HG03095 (cell line): ENCODE results near the gene GPRIN3.
"Not testable (repeated sequence)": the region's sequence is repeated elsewhere in the genome, so short reads cannot be mapped to it uniquely, and the experiment has no call there.

Experiments
- ATAC-seq: cut with Tn5 transposase; IDR thresholded peaks from one replicate; pipeline ENCODE4 v1.9.1; 2021; ENCODE audit warnings: moderate library complexity; ENCODE audit not compliant: unreplicated experiment

The GPRIN3 gene

DNA sequence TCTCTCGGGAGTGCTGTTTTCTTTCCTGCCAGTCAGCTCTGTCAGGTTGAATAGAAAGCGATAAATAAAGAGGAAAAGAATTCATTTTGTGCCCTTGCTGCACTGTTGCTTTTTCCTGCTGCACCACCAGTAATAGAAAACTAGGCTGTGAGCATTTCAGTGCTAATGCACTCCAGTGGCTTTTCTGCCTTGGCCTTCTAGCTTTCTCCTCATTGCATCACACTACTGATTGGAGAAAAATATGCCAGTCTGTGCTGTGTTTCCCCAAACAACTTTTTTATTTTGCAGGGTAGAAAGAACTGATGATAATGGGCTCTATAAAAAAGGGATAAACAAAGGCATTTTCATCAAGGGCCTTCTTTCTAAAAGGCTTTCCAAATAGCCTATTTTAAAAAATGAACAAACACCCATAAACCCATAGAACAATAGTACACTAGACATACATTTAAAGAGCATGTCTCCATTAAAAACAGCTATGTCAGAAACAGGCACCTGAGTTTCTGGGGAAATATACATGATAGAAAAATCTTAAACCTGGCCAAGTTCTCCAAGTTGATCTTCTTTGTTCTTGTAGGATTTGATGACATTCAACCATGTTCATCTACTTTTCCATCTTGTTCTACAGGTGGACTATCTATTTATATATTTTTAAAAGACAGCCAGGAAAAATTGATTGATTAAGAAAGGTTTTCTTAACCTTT lies 86.3 kb downstream of the GPRIN3 start:
- no peak for ATAC-seq

GRCh38 chr4:89218587-89218986 lies 89.0 kb downstream of the GPRIN3 start:
- no peak for ATAC-seq

GRCh38 chr4:89217604-89218003 lies 90.0 kb downstream of the GPRIN3 start:
- no peak for ATAC-seq

DNA sequence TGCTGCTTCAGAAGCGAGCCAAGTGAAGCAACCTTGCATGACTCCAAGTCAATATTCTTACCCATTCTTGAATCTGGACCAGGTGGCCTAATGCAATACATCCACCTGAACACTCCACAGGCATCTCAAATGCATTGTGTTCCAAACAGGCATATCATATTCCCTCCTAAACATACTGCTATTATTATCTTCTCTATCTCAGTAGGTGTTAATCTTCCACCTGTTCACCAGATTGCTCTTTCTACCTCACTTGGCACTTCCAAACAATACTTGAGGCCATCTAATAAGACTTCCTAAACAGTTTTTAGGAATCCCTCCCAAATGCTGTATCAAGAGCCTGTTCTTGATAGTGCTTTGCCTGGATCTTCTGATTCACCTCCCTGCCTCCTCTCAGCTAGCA lies 90.7 kb downstream of the GPRIN3 start:
- no peak for ATAC-seq

DNA sequence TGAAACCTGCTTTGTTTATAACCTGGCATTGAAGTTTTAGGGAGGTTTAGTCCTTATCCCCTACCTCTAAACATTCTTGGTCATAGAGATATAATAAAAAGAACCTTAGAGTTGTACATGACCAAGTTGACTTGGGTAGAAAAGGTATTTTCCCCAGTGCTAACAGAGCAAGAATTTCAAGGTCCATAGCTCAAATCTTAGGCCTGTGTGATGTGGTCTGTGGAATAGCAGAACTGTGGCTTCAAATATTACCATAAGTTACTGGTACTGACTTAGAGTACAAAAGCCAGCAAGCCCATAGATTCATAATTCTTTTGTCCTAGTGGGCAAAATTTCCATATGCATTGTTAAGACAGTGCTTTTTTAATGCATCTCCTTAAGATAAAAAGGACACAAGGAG lies 91.2 kb downstream of the GPRIN3 start:
- no peak for ATAC-seq

- ATAC-seq, result no peak
Observed at GRCh38 chr4:89215736-89216135, 91.9 kb downstream of the GPRIN3 start.

GRCh38 chr4:89214308-89214707 lies 93.3 kb downstream of the GPRIN3 start:
- no peak for ATAC-seq

DNA sequence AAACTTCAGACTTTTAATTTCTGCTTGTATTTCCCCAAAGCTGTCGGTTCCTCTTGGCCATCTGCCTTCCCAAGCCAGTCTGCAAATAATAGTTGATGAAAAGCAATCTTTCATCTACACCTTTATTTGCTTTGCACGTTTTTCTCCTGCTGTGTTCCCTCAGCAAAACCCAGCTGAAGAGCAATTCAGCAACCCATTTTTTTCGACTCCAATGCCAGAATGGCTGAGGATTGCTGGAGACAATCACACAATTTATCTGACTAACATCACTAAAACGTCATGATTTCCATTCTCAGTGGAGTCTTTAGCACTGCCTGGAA lies 94.3 kb downstream of the GPRIN3 start:
- ATAC-seq, result no peak

DNA sequence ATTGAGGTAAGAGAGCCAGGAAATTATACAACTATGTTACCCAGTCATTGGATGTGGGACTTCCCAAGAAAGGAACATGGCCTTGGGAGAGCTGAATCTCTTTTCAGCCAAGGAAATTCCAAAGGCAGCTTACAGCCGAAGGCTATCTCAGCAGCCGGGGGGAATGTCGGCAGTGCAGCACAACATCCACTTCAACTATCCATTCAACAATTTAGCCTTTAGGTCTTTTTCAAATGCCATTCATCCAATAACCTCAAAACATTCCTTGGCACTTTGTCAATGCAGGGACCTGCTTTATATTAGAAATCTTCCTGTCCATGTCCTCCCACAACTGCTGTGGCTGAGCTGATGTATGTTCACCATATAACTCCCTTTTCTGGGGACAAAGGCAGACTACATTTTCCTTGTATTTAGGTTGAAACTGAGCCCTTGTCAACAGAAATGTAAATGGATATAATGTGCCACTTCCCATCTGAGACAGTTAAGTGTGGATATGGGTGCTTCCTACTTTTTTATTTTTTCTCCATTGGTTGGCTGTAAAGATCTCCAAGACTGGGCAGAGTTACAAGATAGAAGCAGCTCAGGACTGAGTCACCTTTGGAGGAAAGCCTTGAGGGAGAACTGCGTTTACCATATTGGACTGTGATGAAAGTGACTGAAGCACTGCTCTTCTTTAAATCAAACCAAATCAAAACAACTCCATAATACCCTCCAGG lies 94.8 kb downstream of the GPRIN3 start:
- no peak for ATAC-seq

DNA sequence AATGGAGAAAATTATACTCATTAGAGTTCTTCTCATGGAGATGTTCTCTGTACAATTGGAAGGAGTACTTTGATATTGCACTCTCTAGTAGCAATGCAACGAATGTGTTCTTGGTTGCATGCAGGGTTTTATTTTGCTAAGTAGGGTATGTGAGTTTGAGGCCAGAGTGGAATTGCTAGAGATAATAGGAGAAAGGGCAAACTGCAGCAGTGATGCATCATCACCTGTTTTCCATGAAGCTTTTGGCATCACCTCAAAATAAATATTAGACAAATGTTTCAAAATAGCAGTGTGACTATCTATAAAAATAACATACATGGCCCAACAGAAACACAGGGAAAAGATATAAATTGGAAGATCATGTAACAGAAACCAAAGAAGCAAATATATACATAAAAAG lies 103.0 kb downstream of the GPRIN3 start:
- ATAC-seq, result no peak

GRCh38 chr4:89203902-89204301 lies 103.7 kb downstream of the GPRIN3 start:
- no peak for ATAC-seq

- not testable (repeated sequence) for ATAC-seq
Observed at GRCh38 chr4:89199394-89199793, 108.2 kb downstream of the GPRIN3 start.

DNA sequence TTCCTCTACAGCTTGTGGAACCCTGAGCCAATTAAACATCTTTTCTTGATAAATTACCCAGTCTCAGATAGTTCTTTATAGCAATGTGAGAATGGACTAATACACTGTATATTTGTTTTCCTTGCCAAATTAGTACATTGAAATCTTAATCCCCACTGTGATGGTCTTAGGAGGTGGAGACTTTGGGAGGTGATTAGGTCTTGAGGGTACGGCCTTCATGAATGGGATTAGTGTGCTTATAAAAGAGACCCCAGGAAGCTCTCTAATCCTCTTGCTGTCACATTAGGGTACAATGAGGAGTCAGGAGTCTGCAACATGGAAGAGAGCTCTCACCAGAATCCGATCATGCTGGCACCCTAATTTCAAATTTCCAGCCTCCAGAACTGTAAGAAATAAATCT lies 109.7 kb downstream of the GPRIN3 start:
- ATAC-seq, result no peak

- ATAC-seq, result no peak
Observed at GRCh38 chr4:89196745-89197144, 110.9 kb downstream of the GPRIN3 start.

DNA sequence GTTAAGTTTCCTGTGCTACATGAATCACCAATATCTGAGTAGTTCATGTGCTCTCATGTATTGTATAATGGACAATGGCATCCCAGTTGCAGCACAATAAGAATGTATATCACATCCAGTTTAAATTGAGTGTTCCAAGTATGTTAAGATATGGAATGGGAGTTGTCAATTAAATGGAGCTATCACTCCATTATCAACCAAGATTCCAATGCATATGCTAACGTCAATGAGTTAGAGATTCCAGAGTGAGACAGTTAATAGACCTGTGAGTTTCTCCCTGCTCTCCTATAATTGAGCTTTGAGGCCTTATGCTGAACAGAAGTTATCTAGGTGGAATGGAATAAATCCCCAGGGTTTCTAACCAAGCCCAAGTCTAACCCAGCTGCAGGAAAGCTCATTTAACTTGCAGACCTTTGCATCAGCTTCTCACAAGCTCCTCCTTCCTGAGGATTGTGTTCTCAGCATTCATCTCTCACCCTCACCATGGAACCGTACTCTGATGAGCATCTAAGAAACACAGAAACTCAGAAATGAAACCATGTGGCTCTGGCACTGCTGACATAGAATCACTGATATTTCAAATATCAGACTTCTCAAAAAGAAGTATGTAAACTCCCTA lies 111.4 kb downstream of the GPRIN3 start:
- no peak for ATAC-seq

GRCh38 chr4:89193843-89194242 lies 113.8 kb downstream of the GPRIN3 start:
- no peak for ATAC-seq
